Measurements from ENCODE around the gene ATXN7L1. TPM values are rescaled to one million over a fixed set of nuclear protein-coding genes. Genes with fewer than 3 reads are reported as not detected.

ATXN7L1 gene
- total and polyA plus RNA-seq, 8 donors, result 13.0 to 15.5 (median 13.8) TPM

- no peak for TF ChIP-seq CTCF (IDR thresholded peaks at IDR 0.05)
- intact Hi-C loops (cut with DNase I), result no loop called here
- H3K9me3 ChIP-seq, result no peaks in the 10 kb centered on the region
Observed at GRCh38 chr7:105567024-105567423, 309.4 kb downstream of the ATXN7L1 start.

GRCh38 chr7:105565190-105565589, 311.2 kb downstream of the ATXN7L1 start:
- no peaks in the 10 kb centered on the region for H3K27me3 ChIP-seq
- intact Hi-C loops (cut with DNase I), result no loop called here
- H3K36me3 ChIP-seq, result peaks cover 5 to 97% of the 10 kb centered on the region in 2 donors
- no peak overlapping the region for H3K4me3 ChIP-seq
- H3K9me3 ChIP-seq, result no peaks in the 10 kb centered on the region
- no peak overlapping the region for H3K27ac ChIP-seq
- no peak for DNase-seq
- no peak for TF ChIP-seq CTCF (IDR thresholded peaks at IDR 0.05)
- ATAC-seq, result no peak
- H3K4me1 ChIP-seq, result no peaks in the 10 kb centered on the region

More at GRCh38 chr7:105567024-105567423, 309.4 kb downstream of the ATXN7L1 start:
- Histone ChIP-seq H3K27me3 (no peaks in the 10 kb centered on the region), H3K4me1 (no peaks in the 10 kb centered on the region), H3K4me3 (no peak overlapping the region), H3K27ac (no peak overlapping the region), H3K36me3 (peaks cover 5 to 78% of the 10 kb centered on the region in 2 donors)
- ATAC-seq (no peak), DNase-seq (no peak)

- no peak overlapping the region for H3K4me3 ChIP-seq
- ATAC-seq, result no peak
- intact Hi-C loops (cut with DNase I), result no loop called here
- TF ChIP-seq CTCF (IDR thresholded peaks at IDR 0.05), result no peak
- H3K36me3 ChIP-seq, result peaks cover 1 to 91% of the 10 kb centered on the region in 2 donors
- DNase-seq, result no peak
- H3K9me3 ChIP-seq, result no peaks in the 10 kb centered on the region
- H3K27me3 ChIP-seq, result no peaks in the 10 kb centered on the region
- no peaks in the 10 kb centered on the region for H3K4me1 ChIP-seq
- no peak overlapping the region for H3K27ac ChIP-seq
Observed at GRCh38 chr7:105559926-105560325, 316.5 kb downstream of the ATXN7L1 start.

Other genes with a start within 250 kb of the ATXN7L1 start
- 10 to 100 TPM in 1 of 2 donors, 1 to 10 TPM in 1; 2.8 to 15.1 TPM for gene CDHR3, start 86.7 kb upstream of the ATXN7L1 start, total RNA-seq
- 10 to 100 TPM; 15.1 to 44.0 (median 33.1) TPM for gene CDHR3, start 86.7 kb upstream of the ATXN7L1 start, polyA plus RNA-seq (ENCODE audit: insufficient read length in 6 of 6)
- gene SYPL1, start 235.7 kb upstream of the ATXN7L1 start, total RNA-seq, result 10 to 100 TPM; 81.9 to 93.1 TPM
- 100 to 1,000 TPM; 101 to 121 (median 111) TPM for gene SYPL1, start 235.7 kb upstream of the ATXN7L1 start, polyA plus RNA-seq (ENCODE audit: insufficient read length in 6 of 6)

Data from left lung (tissue), 10 donors.